CD14-positive monocyte (primary cell): Measurements from ENCODE around the gene CLVS2. TPM values are rescaled to one million over a fixed set of nuclear protein-coding genes. Genes with fewer than 3 reads are reported as not detected.

Experiments used
- DNase-seq, 3 donors: peaks; one replicate each; pipeline ENCODE4 v3.0.0-alpha.2; 2011 to 2022
- H2AFZ ChIP-seq: 2 replicates; pipeline ENCODE4 v1.6.0; 2012; ENCODE audit warnings: mild to moderate bottlenecking, low read depth, low read length, inconsistent platforms; ENCODE audit not compliant: insufficient read depth, poor library complexity, severe bottlenecking
- H3K27ac ChIP-seq, 2 donors: 1 replicate in 1 of 2; 2 replicates in 1 of 2; pipeline ENCODE4 v1.5.1; 2012 to 2013; ENCODE audit warnings: low read length in 2 of 2, control low read depth in 1 of 2, inconsistent platforms in 1 of 2, low read depth in 1 of 2, mild to moderate bottlenecking in 1 of 2
- H3K27me3 ChIP-seq, 2 donors: one replicate each; pipeline versions ENCODE4 v1.6.0 to v1.6.1; 2011 to 2013; ENCODE audit warnings: low read length in 2 of 2; ENCODE audit not compliant: control insufficient read depth in 2 of 2, insufficient read depth in 2 of 2
- H3K36me3 ChIP-seq, 2 donors: replicated peaks in 1 of 2; 1 replicate in 1 of 2; 2 replicates in 1 of 2; pipeline versions ENCODE4 v1.5.1 to v1.6.1; 2012 to 2013; ENCODE audit warnings: low read length in 2 of 2, control low read depth in 1 of 2, inconsistent platforms in 1 of 2, mild to moderate bottlenecking in 1 of 2; ENCODE audit not compliant: insufficient read depth in 2 of 2, control insufficient read depth in 1 of 2
- H3K4me1 ChIP-seq, 2 donors: 1 replicate in 1 of 2; 2 replicates in 1 of 2; pipeline versions ENCODE4 v1.5.1 to v1.6.1; 2012 to 2013; ENCODE audit warnings: low read length in 2 of 2, control low read depth in 1 of 2, inconsistent platforms in 1 of 2, mild to moderate bottlenecking in 1 of 2, moderate library complexity in 1 of 2; ENCODE audit not compliant: insufficient read depth in 2 of 2, control insufficient read depth in 1 of 2
- H3K4me2 ChIP-seq: replicated peaks from 2 replicates; pipeline ENCODE3; 2012; ENCODE audit warnings: low read length, moderate library complexity, mild to moderate bottlenecking; ENCODE audit not compliant: poor library complexity, severe bottlenecking; ENCODE audit errors: extremely low read depth
- H3K4me3 ChIP-seq, 3 experiments: fragments of 200-600 bp in 1 of 3; sonication (generic) in 1 of 3; replicated peaks in 1 of 3; 1 replicate in 2 of 3; 2 replicates in 1 of 3; pipeline ENCODE4 v1.5.1; 2011 to 2013; ENCODE audit warnings: low read length in 3 of 3, mild to moderate bottlenecking in 3 of 3, control low read depth in 2 of 3, low read depth in 2 of 3, inconsistent platforms in 1 of 3, moderate library complexity in 1 of 3
- H3K79me2 ChIP-seq: 2 replicates; pipeline ENCODE4 v1.6.0; 2012; ENCODE audit warnings: mild to moderate bottlenecking, control low read depth, inconsistent platforms, low read length, moderate library complexity; ENCODE audit not compliant: insufficient read depth
- H3K9ac ChIP-seq: 2 replicates; pipeline ENCODE4 v1.6.0; 2017; ENCODE audit warnings: low read length, mild to moderate bottlenecking; ENCODE audit not compliant: insufficient read depth, poor library complexity, severe bottlenecking
- H3K9me3 ChIP-seq, 2 donors: replicated peaks in 1 of 2; 1 replicate in 1 of 2; 2 replicates in 1 of 2; pipeline versions ENCODE4 v1.5.1 to v1.6.1; 2012 to 2013; ENCODE audit warnings: low read length in 2 of 2, control low read depth in 1 of 2; ENCODE audit not compliant: control insufficient read depth in 1 of 2, insufficient read depth in 1 of 2
- H4K20me1 ChIP-seq: 2 replicates; pipeline ENCODE4 v1.6.0; 2012; ENCODE audit warnings: mild to moderate bottlenecking, low read length, control low read depth, moderate library complexity; ENCODE audit not compliant: insufficient read depth
- H3K27ac Mint-ChIP-seq, 7 donors: one replicate each; pipeline ENCODE4 v1.8.0; 2020; ENCODE audit warnings: mild to moderate bottlenecking in 7 of 7, mixed read lengths in 7 of 7, moderate library complexity in 6 of 7, inconsistent platforms in 2 of 7
- H3K27me3 Mint-ChIP-seq, 3 donors: one replicate each; pipeline ENCODE4 v1.8.0; 2021 to 2022; ENCODE audit warnings: low read depth in 3 of 3, mild to moderate bottlenecking in 3 of 3, mixed read lengths in 3 of 3, moderate library complexity in 3 of 3, inconsistent platforms in 1 of 3
- H3K36me3 Mint-ChIP-seq, 2 donors: one replicate each; pipeline ENCODE4 v1.8.0; 2020; ENCODE audit warnings: mixed read lengths in 2 of 2, inconsistent platforms in 1 of 2, mild to moderate bottlenecking in 1 of 2
- H3K4me1 Mint-ChIP-seq: one replicate; pipeline ENCODE4 v1.8.0; 2020; ENCODE audit warnings: mild to moderate bottlenecking, mixed read lengths
- H3K4me3 Mint-ChIP-seq, 2 donors: one replicate each; pipeline ENCODE4 v1.8.0; 2020; ENCODE audit warnings: mild to moderate bottlenecking in 2 of 2, mixed read lengths in 2 of 2, moderate library complexity in 1 of 2
- H3K9me3 Mint-ChIP-seq, 7 donors: one replicate each; pipeline ENCODE4 v1.8.0; 2020 to 2022; ENCODE audit warnings: mixed read lengths in 7 of 7, mild to moderate bottlenecking in 6 of 7, moderate library complexity in 6 of 7, inconsistent platforms in 2 of 7
- WGBS: methylation state at CpG from one replicate; pipeline ENCODE4 v1.1.5; 2013; ENCODE audit warnings: missing lambda C conversion rate; ENCODE audit not compliant: insufficient coverage; 5-methylcytosine and 5-hydroxymethylcytosine counted together
- intact Hi-C, 2 donors: fragments of 100-400 bp; cut with micrococcal nuclease; formaldehyde crosslinking; loops; one replicate each; pipeline versions ENCODE4 v1.15.0 to v1.15.1; 2023
- polyA plus RNA-seq, 3 donors: library from polyadenylated mRNA; depleted of rRNA in 1 of 3; unstranded in 2 of 3; stranded (reverse) in 1 of 3; fragments of 300-500 nt in 2 of 3; fragments of >200 nt in 1 of 3; fragmentation: Illumina TruSeq in 2 of 3; gene quantifications; 1 replicate in 2 of 3; 2 replicates in 1 of 3; pipeline ENCODE4 v1.2.3, GENCODE V29; 2012 to 2021
- TF ChIP-seq, protein P1 (sequence below): fragments of 200-600 bp; IDR thresholded peaks from one replicate; pipeline ENCODE4 v1.8.0; 2022; ENCODE audit warnings: antibody characterized with exemption, mild to moderate bottlenecking

The CLVS2 gene
- polyA plus RNA-seq, 3 donors, result not detected

DNA sequence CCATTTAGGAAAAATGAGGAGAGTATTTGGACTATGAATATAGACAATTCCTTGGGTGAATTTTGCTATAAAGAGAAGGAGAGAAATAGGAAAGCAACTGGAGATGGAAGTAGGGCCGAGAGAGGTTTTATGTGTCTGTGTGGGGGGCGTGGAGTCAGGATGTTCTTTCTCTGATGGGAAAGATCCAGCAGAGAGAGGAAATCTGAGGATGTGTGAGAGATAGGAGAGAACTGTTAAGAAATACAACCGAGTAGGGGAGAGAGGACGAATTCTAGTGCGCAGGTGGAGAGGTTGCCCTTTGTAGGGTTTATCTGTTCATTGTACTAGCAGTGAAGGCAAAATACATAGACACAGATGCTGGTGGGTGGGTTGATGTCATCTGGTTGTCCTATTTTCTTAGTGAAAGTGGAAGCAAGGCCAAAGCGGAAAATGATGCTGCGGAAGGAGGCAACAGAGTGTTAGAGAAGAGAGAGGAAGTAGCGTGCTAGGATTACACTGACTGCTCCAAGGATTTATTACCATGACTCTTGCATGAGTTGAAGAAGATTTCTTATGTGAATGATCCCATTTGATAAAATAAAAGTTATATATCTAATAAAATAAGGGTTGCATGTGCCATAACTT, 57.7 kb downstream of the CLVS2 start:
- Histone ChIP-seq H3K27ac (no peak overlapping the region), H3K79me2 (no peaks in the 10 kb centered on the region), H3K9ac (no peak overlapping the region), H3K4me2 (no peak overlapping the region), H3K4me3 (no peak overlapping the region), H3K27me3 (no peaks in the 10 kb centered on the region), H3K4me1 (no peaks in the 10 kb centered on the region), H2AFZ (no peak overlapping the region), H3K9me3 (no peaks in the 10 kb centered on the region), H4K20me1 (no peaks in the 10 kb centered on the region), H3K36me3 (no peaks in the 10 kb centered on the region)
- H3K4me3 Mint-ChIP-seq, result no peak overlapping the region
- H3K9me3 Mint-ChIP-seq, result peaks cover 0 to 1% (median 0%) of the 10 kb centered on the region in 7 donors
- WGBS, result 86% methylated on average over 7 of the region's 8 CpGs
- no peaks in the 10 kb centered on the region for H3K36me3 Mint-ChIP-seq
- DNase-seq, result no peak
- TF ChIP-seq, protein P1, sequence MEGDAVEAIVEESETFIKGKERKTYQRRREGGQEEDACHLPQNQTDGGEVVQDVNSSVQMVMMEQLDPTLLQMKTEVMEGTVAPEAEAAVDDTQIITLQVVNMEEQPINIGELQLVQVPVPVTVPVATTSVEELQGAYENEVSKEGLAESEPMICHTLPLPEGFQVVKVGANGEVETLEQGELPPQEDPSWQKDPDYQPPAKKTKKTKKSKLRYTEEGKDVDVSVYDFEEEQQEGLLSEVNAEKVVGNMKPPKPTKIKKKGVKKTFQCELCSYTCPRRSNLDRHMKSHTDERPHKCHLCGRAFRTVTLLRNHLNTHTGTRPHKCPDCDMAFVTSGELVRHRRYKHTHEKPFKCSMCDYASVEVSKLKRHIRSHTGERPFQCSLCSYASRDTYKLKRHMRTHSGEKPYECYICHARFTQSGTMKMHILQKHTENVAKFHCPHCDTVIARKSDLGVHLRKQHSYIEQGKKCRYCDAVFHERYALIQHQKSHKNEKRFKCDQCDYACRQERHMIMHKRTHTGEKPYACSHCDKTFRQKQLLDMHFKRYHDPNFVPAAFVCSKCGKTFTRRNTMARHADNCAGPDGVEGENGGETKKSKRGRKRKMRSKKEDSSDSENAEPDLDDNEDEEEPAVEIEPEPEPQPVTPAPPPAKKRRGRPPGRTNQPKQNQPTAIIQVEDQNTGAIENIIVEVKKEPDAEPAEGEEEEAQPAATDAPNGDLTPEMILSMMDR, result no peak
- H3K4me1 Mint-ChIP-seq, result no peaks in the 10 kb centered on the region
- peaks cover 0 to 1% (median 0%) of the 10 kb centered on the region in 3 donors for H3K27me3 Mint-ChIP-seq
- intact Hi-C loops, result no loop called here
- H3K27ac Mint-ChIP-seq, result no peak overlapping the region

DNA sequence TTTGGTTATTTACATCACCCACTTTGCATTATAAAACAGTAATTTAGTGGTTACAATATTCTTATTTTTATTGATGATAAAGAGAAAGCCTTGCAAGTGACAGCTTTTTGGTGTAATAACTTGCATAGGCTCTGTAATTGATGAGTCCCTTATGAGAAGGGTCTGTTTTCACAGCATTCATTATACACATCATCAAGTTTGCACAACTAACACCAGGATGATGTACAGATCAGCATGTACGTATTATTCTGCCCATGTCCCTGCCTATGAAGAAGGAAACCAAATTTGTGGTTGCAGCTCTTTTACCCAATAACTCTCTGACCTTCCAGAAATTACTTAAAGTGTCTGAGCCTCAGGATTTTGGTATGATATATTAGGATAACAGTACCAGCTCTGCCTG, 59.2 kb downstream of the CLVS2 start:
- H4K20me1 ChIP-seq, result no peaks in the 10 kb centered on the region
- TF ChIP-seq, protein P1, result no peak
- no peaks in the 10 kb centered on the region for H3K79me2 ChIP-seq
- H3K4me2 ChIP-seq, result no peak overlapping the region
- Mint-ChIP-seq H3K27ac (no peak overlapping the region), H3K9me3 (peaks cover 0 to 4% (median 0%) of the 10 kb centered on the region in 7 donors), H3K36me3 (no peaks in the 10 kb centered on the region), H3K4me1 (no peaks in the 10 kb centered on the region), H3K4me3 (no peak overlapping the region), H3K27me3 (peaks cover 0 to 1% (median 0%) of the 10 kb centered on the region in 3 donors)
- no peak overlapping the region for H3K27ac ChIP-seq
- H3K36me3 ChIP-seq, result no peaks in the 10 kb centered on the region
- no peak overlapping the region for H3K9ac ChIP-seq
- H3K4me1 ChIP-seq, result no peaks in the 10 kb centered on the region
- intact Hi-C loops, result no loop called here
- H2AFZ ChIP-seq, result no peak overlapping the region
- no peak for DNase-seq
- H3K9me3 ChIP-seq, result no peaks in the 10 kb centered on the region
- no CpG with 5 or more reads among the region's 1 CpG for WGBS
- H3K4me3 ChIP-seq, result no peak overlapping the region
- H3K27me3 ChIP-seq, result no peaks in the 10 kb centered on the region
